IMR-90 (cell line): ENCODE results near the gene GIPR. TPM values are rescaled to one million over a fixed set of nuclear protein-coding genes. Genes with fewer than 3 reads are reported as not detected.
"Not testable (repeated sequence)": the region's sequence is repeated elsewhere in the genome, so short reads cannot be mapped to it uniquely, and the experiment has no call there.

Experiments
- ATAC-seq: fragments of 200-7000 bp; cut with Tn5 transposase; 2 replicates; pipeline ENCODE4 v1.9.1; 2020; ENCODE audit warnings: low read depth, mild to moderate bottlenecking, moderate library complexity
- BruUV-seq: library from RNA; stranded (reverse); fragments of 400-500 nt; replicated peaks from 2 replicates; lab custom pipeline; 2021; lab: Mats Ljungman, UMichigan
- CTCF ChIA-PET: fragments of 300-600 bp; formaldehyde crosslinking; extraction: SDS; loops from one replicate; lab custom pipeline; 2021; ENCODE audit warnings: antibody characterized with exemption; lab: Yijun Ruan, JAX
- POLR2A ChIA-PET: fragments of 300-600 bp; sonication (Branson Sonifier 250); formaldehyde crosslinking; loops from one replicate; lab custom pipeline; 2022; ENCODE audit warnings: antibody characterized with exemption; ENCODE audit not compliant: unreplicated experiment; lab: Charles Lee
- DNase-seq: peaks from one replicate; pipeline ENCODE4 v3.0.0; 2013
- H2AFZ ChIP-seq: replicated peaks from 2 replicates; pipeline ENCODE3; 2013; ENCODE audit warnings: low read length, mild to moderate bottlenecking; ENCODE audit not compliant: poor library complexity
- H2AK5ac ChIP-seq: 2 replicates; pipeline ENCODE4 v1.6.1; 2013; ENCODE audit warnings: low read depth, low read length, inconsistent platforms
- H2AK9ac ChIP-seq: replicated peaks from 2 replicates; pipeline ENCODE3; 2013; ENCODE audit warnings: mild to moderate bottlenecking, low read depth, low read length, moderate library complexity; ENCODE audit not compliant: poor library complexity
- H2BK120ac ChIP-seq: 2 replicates; pipeline ENCODE4 v1.6.1; 2013; ENCODE audit warnings: low read depth, low read length, inconsistent platforms
- H2BK15ac ChIP-seq: 3 replicates; pipeline ENCODE4 v1.6.1; 2013; ENCODE audit warnings: low read depth, low read length, inconsistent platforms
- H2BK20ac ChIP-seq: 2 replicates; pipeline ENCODE4 v1.6.1; 2013; ENCODE audit warnings: low read depth, mild to moderate bottlenecking, inconsistent platforms, low read length, moderate library complexity
- H2BK5ac ChIP-seq: 2 replicates; pipeline ENCODE4 v1.6.1; 2013; ENCODE audit warnings: mild to moderate bottlenecking, low read depth, low read length, inconsistent platforms; ENCODE audit not compliant: poor library complexity, severe bottlenecking
- H3K14ac ChIP-seq: replicated peaks from 2 replicates; pipeline ENCODE4 v1.6.1; 2013; ENCODE audit warnings: low read depth, low read length, inconsistent platforms
- H3K18ac ChIP-seq: 2 replicates; pipeline ENCODE4 v1.6.1; 2013; ENCODE audit warnings: low read depth, low read length, control low read depth
- H3K23ac ChIP-seq: 2 replicates; pipeline ENCODE4 v1.6.1; 2013; ENCODE audit warnings: low read depth, low read length, inconsistent platforms
- H3K27ac ChIP-seq: 2 replicates; pipeline ENCODE4 v1.5.1; 2013; ENCODE audit warnings: mild to moderate bottlenecking, control low read depth, low read length; ENCODE audit not compliant: insufficient read depth
- H3K27me3 ChIP-seq: 2 replicates; pipeline ENCODE4 v1.6.1; 2013; ENCODE audit warnings: low read length; ENCODE audit not compliant: control insufficient read depth, insufficient read depth
- H3K36me3 ChIP-seq: 2 replicates; pipeline ENCODE4 v1.6.1; 2013; ENCODE audit warnings: low read length, mixed read lengths; ENCODE audit not compliant: control insufficient read depth, insufficient read depth
- H3K4ac ChIP-seq: 2 replicates; pipeline ENCODE4 v1.6.1; 2013; ENCODE audit warnings: low read depth, low read length, inconsistent platforms
- H3K4me1 ChIP-seq: 2 replicates; pipeline ENCODE4 v1.6.1; 2013; ENCODE audit warnings: low read length, mixed read lengths; ENCODE audit not compliant: control insufficient read depth, insufficient read depth
- H3K4me2 ChIP-seq: 2 replicates; pipeline ENCODE4 v1.6.1; 2013; ENCODE audit warnings: low read depth, mild to moderate bottlenecking, control low read depth, low read length, moderate library complexity
- H3K4me3 ChIP-seq: 2 replicates; pipeline ENCODE4 v1.5.1; 2013; ENCODE audit warnings: low read depth, mild to moderate bottlenecking, control low read depth, low read length, moderate library complexity; ENCODE audit not compliant: insufficient read depth
- H3K56ac ChIP-seq: 2 replicates; pipeline ENCODE4 v1.6.1; 2013; ENCODE audit warnings: low read length, inconsistent platforms; ENCODE audit not compliant: insufficient read depth; ENCODE audit errors: extremely low read depth
- H3K79me1 ChIP-seq, 2 experiments: 2 replicates each; pipeline ENCODE4 v1.6.1; 2013; ENCODE audit warnings: low read length in 2 of 2, inconsistent platforms in 1 of 2, low read depth in 1 of 2
- H3K9ac ChIP-seq: 2 replicates; pipeline ENCODE4 v1.6.1; 2013; ENCODE audit warnings: low read depth, low read length, control low read depth
- H3K9me1 ChIP-seq: 2 replicates; pipeline ENCODE4 v1.6.1; 2013; ENCODE audit warnings: low read length, inconsistent platforms; ENCODE audit not compliant: insufficient read depth
- H3K9me3 ChIP-seq: 2 replicates; pipeline ENCODE4 v1.6.1; 2013; ENCODE audit warnings: low read length; ENCODE audit not compliant: control insufficient read depth, insufficient read depth
- H4K20me1 ChIP-seq: 2 replicates; pipeline ENCODE4 v1.6.1; 2013; ENCODE audit warnings: low read length, inconsistent platforms; ENCODE audit not compliant: insufficient read depth
- H4K5ac ChIP-seq: 2 replicates; pipeline ENCODE4 v1.6.1; 2013; ENCODE audit warnings: mild to moderate bottlenecking, low read depth, low read length, control low read depth
- H4K8ac ChIP-seq, 2 experiments: 2 replicates each; pipeline ENCODE4 v1.6.1; 2013; ENCODE audit warnings: low read depth in 2 of 2, low read length in 2 of 2, control low read depth in 1 of 2, inconsistent platforms in 1 of 2
- H4K91ac ChIP-seq: 2 replicates; pipeline ENCODE4 v1.6.1; 2013; ENCODE audit warnings: low read depth, low read length, inconsistent platforms; ENCODE audit not compliant: insufficient read depth
- CTCF ChIP-seq: conservative IDR thresholded peaks from 2 replicates; pipeline ENCODE4 v1.5.1; 2012; ENCODE audit warnings: mild to moderate bottlenecking, low read depth, low read length, improper control_type of control experiment
- ELK1 ChIP-seq: fragments of 150-350 bp; IDR thresholded peaks from 2 replicates; pipeline ENCODE4 v1.6.1; 2016; ENCODE audit warnings: low read depth, mild to moderate bottlenecking, low read length, moderate library complexity, borderline replicate concordance
- MAFK ChIP-seq: IDR thresholded peaks from 2 replicates; pipeline ENCODE4 v1.6.1; 2012; ENCODE audit warnings: low read depth, low read length, improper control_type of control experiment
- RCOR1 ChIP-seq: IDR thresholded peaks from 2 replicates; pipeline ENCODE4 v1.6.1; 2012; ENCODE audit warnings: mild to moderate bottlenecking, low read length, improper control_type of control experiment; ENCODE audit not compliant: insufficient replicate concordance
- SMC3 ChIP-seq: fragments of 150-350 bp; IDR thresholded peaks from 2 replicates; pipeline ENCODE4 v1.6.1; 2016; ENCODE audit warnings: low read depth, mild to moderate bottlenecking, antibody characterized with exemption, low read length, moderate library complexity
- WGBS, 2 experiments: methylation state at CpG; one replicate each; pipeline versions ENCODE4 v1.1.5 to v1.1.7; 2013; ENCODE audit warnings: missing lambda C conversion rate in 2 of 2; ENCODE audit not compliant: insufficient read length in 1 of 2; ENCODE audit errors: extremely low coverage in 2 of 2; 5-methylcytosine and 5-hydroxymethylcytosine counted together
- dilution Hi-C: fragments of 300-500 bp; cut with HindIII; formaldehyde crosslinking; loops from one replicate; pipeline ENCODE4 v1.14.3; 2018; ENCODE audit warnings: low sequenced_read_pairs; ENCODE audit not compliant: unreplicated experiment
- in situ Hi-C: fragments of 300-500 bp; cut with MboI; formaldehyde crosslinking; loops from 3 replicates; pipeline ENCODE4 v1.14.3; 2019; ENCODE audit warnings: low sequenced_read_pairs, inconsistent platforms, mixed read lengths
- intact Hi-C: fragments of 100-400 bp; cut with micrococcal nuclease; formaldehyde crosslinking; loops from 2 replicates; pipeline ENCODE4 v1.10.0; 2022
- polyA plus RNA-seq, 3 experiments: library from polyadenylated mRNA; depleted of rRNA; stranded (reverse); fragments of >200 nt; gene quantifications; 2 replicates each; pipeline ENCODE4 v1.2.3, GENCODE V29; 2012; ENCODE audit warnings: low replicate concordance in 1 of 3
- total RNA-seq: library from RNA; depleted of rRNA; stranded (reverse); fragments of >200 nt; gene quantifications from 2 replicates; pipeline ENCODE4 v1.2.3, GENCODE V29; 2012

GIPR gene
- total and polyA plus RNA-seq, 2 of the 4 experiments (the other 2 are of a cell fraction), result 0.18 to 1.2 TPM

GRCh38 chr19:45623984-45624383 is 44.0 kb upstream of the GIPR start:
- DNase-seq (no peak), ATAC-seq (no peak)
- CTCF ChIA-PET, result no interaction called here
- no peaks in the 10 kb centered on the region for H3K4me1 ChIP-seq
- H2BK120ac ChIP-seq, result no peak overlapping the region
- no peak overlapping the region for H3K4ac ChIP-seq
- TF ChIP-seq ELK1 (no peak), CTCF (no peak), RCOR1 (no peak), SMC3 (no peak), MAFK (no peak)
- intact Hi-C loops, result no loop called here
- H2AK9ac ChIP-seq, result no peak overlapping the region
- H3K27me3 ChIP-seq, result no peaks in the 10 kb centered on the region
- dilution Hi-C loops, result no loop called here
- WGBS, 2 experiments, result 88% methylated on average over 1 of the region's 1 CpG; no CpG with 5 or more reads in 1 of the 2 experiments
- H3K4me2 ChIP-seq, result no peak overlapping the region
- no peak overlapping the region for H2AFZ ChIP-seq
- H3K4me3 ChIP-seq, result no peak overlapping the region
- POLR2A ChIA-PET, result no interaction called here
- no peak overlapping the region for H3K56ac ChIP-seq
- no peak overlapping the region for H2BK15ac ChIP-seq
- H4K8ac ChIP-seq, result no peak overlapping the region
- peaks cover 3% of the 10 kb centered on the region; the same call in 1 of the 2 replicates for H3K9me1 ChIP-seq
- peaks cover 0 to 3% of the 10 kb centered on the region in 2 experiments; a peak in 2 of 4 replicates for H3K79me1 ChIP-seq
- H4K20me1 ChIP-seq, result no peaks in the 10 kb centered on the region; the same call in 1 of the 2 replicates
- no peaks in the 10 kb centered on the region for H3K9me3 ChIP-seq
- H3K18ac ChIP-seq, result no peak overlapping the region
- H3K23ac ChIP-seq, result no peak overlapping the region
- H3K9ac ChIP-seq, result no peak overlapping the region
- no peak overlapping the region for H4K91ac ChIP-seq
- no peak overlapping the region for H2BK5ac ChIP-seq
- H3K36me3 ChIP-seq, result peaks cover 45% of the 10 kb centered on the region
- H3K27ac ChIP-seq, result no peak overlapping the region
- BruUV-seq, result no TSS peak
- H4K5ac ChIP-seq, result no peak overlapping the region
- no peak overlapping the region for H3K14ac ChIP-seq
- in situ Hi-C loops, result no loop called here
- no peak overlapping the region for H2AK5ac ChIP-seq
- no peak overlapping the region for H2BK20ac ChIP-seq

- peaks cover 14% of the 10 kb centered on the region for H3K4me1 ChIP-seq
- H3K9me3 ChIP-seq, H4K20me1 ChIP-seq, H2BK15ac ChIP-seq, H3K4me3 ChIP-seq, H3K23ac ChIP-seq, in situ Hi-C loops, H4K5ac ChIP-seq, H3K4me2 ChIP-seq, dilution Hi-C loops, DNase-seq, H3K9ac ChIP-seq, H2AFZ ChIP-seq, H2BK120ac ChIP-seq, H3K27me3 ChIP-seq, H3K27ac ChIP-seq, H3K14ac ChIP-seq, H3K4ac ChIP-seq, CTCF ChIA-PET, POLR2A ChIA-PET, H2BK5ac ChIP-seq, ATAC-seq, H3K56ac ChIP-seq, H3K18ac ChIP-seq, H4K91ac ChIP-seq, H4K8ac ChIP-seq, BruUV-seq, H2BK20ac ChIP-seq, intact Hi-C loops, H2AK9ac ChIP-seq, H2AK5ac ChIP-seq: not testable (repeated sequence)
- H3K9me1 ChIP-seq, result peaks cover 16% of the 10 kb centered on the region
- H3K79me1 ChIP-seq, result peaks cover 8 to 20% of the 10 kb centered on the region in 2 experiments; a peak in 3 of 4 replicates
- no CpG with 5 or more reads among the region's 7 CpGs for WGBS, 2 experiments
- peaks cover 30% of the 10 kb centered on the region for H3K36me3 ChIP-seq
Observed at GRCh38 chr19:45628219-45628618, 39.8 kb upstream of the GIPR start.
